Vagina (tissue), 2 donors: ENCODE data around the gene CDH19.

Experiments
- CTCF ChIP-seq, 3 experiments: fragments of 450-650 bp in 2 of 3; fragments of 200-600 bp in 1 of 3; sonication (generic) in 1 of 3; IDR thresholded peaks; one replicate each; pipeline ENCODE4 v1.5.1; 2017 to 2019; ENCODE audit warnings: antibody characterized with exemption in 3 of 3, mild to moderate bottlenecking in 2 of 3, moderate library complexity in 2 of 3
- POLR2A ChIP-seq, 2 donors: fragments of 450-650 bp; IDR thresholded peaks; one replicate each; pipeline ENCODE4 v1.6.1; 2017; ENCODE audit warnings: antibody characterized with exemption in 2 of 2, mild to moderate bottlenecking in 2 of 2, moderate library complexity in 2 of 2

DNA sequence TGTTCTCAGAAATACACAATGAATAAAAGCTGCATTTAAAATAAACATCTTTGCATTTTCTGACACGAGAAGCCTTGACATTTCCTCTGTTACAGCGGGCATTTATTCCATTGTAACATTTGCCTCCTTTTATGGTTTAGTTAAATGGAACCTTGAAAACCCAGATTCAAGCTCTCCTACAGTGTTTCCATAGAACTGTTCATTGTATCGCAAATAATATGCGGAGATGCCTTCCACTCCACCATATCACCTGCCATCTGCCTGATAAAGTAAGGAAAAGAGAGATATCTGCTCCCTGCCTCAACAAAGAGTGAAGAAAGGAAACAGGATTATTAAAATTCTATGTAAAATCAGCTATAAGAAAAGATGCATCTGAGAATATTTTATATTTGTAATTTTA is 69.8 kb downstream of the CDH19 start:
- TF ChIP-seq CTCF (IDR thresholded peaks at IDR 0.05) = no peak
- TF ChIP-seq POLR2A (IDR thresholded peaks at IDR 0.05) = no peak
